ENCODE results near the gene TPH1.

- TF ChIP-seq POLR2A (IDR thresholded peaks at IDR 0.05; ENCODE audit: low read length) (no peak), GATA1 (IDR thresholded peaks at IDR 0.05; ENCODE audit: low read depth, low read length) (no peak)
These were observed 10.6 kb upstream of the TPH1 start for GRCh38 chr11:18056561-18057181.

Data from erythroblast (primary cell).